Stimulated activated CD4-positive, alpha-beta T cell treated with anti-CD3 and anti-CD28 coated beads, Interleukin-12 subunit alpha, Interleukin-12 subunit beta, amount 100 ng/mL, for 24 hours (primary cell): Measurements from ENCODE around the gene ARHGAP26.
"Not testable (repeated sequence)": the region's sequence is repeated elsewhere in the genome, so short reads cannot be mapped to it uniquely, and the experiment has no call there.

Source experiments
- DNase-seq, 2 experiments: peaks; one replicate each; pipeline ENCODE4 v3.0.0-alpha.2; 2020; ENCODE audit warnings: low read depth in 2 of 2

ARHGAP26 gene

GRCh38 chr5:142958944-142959682 lies 188.9 kb downstream of the ARHGAP26 start:
- no peak for DNase-seq

GRCh38 chr5:142959683-142960657 lies 189.8 kb downstream of the ARHGAP26 start:
- no peak for DNase-seq

GRCh38 chr5:142961440-142962173 lies 191.4 kb downstream of the ARHGAP26 start:
- no peak for DNase-seq

- no peak for DNase-seq
Observed at GRCh38 chr5:142962174-142962533, 192.0 kb downstream of the ARHGAP26 start.

GRCh38 chr5:142965258-142966120 lies 195.3 kb downstream of the ARHGAP26 start:
- not testable (repeated sequence) for DNase-seq

GRCh38 chr5:142966121-142966420 lies 195.9 kb downstream of the ARHGAP26 start:
- DNase-seq: no peak

- DNase-seq: no peak
Observed at GRCh38 chr5:142969186-142969585, 199.0 kb downstream of the ARHGAP26 start.

- DNase-seq: no peak
Observed at GRCh38 chr5:142969624-142970439, 199.7 kb downstream of the ARHGAP26 start.

GRCh38 chr5:142970440-142971030 lies 200.4 kb downstream of the ARHGAP26 start:
- DNase-seq: no peak

GRCh38 chr5:142971303-142972013 lies 201.3 kb downstream of the ARHGAP26 start:
- DNase-seq: no peak

GRCh38 chr5:142972064-142972570 lies 201.9 kb downstream of the ARHGAP26 start:
- DNase-seq: no peak

- DNase-seq: no peak
Observed at GRCh38 chr5:142973932-142974331, 203.8 kb downstream of the ARHGAP26 start.

- DNase-seq: no peak
Observed at GRCh38 chr5:142974409-142974808, 204.2 kb downstream of the ARHGAP26 start.

GRCh38 chr5:142976861-142977260 lies 206.7 kb downstream of the ARHGAP26 start:
- no peak for DNase-seq

GRCh38 chr5:142977363-142978051 lies 207.3 kb downstream of the ARHGAP26 start:
- peak in 1 of 2 experiments; percentile 20 for DNase-seq

- no peak for DNase-seq
Observed at GRCh38 chr5:142978252-142978651, 208.1 kb downstream of the ARHGAP26 start.

- DNase-seq: no peak
Observed at GRCh38 chr5:142978726-142979125, 208.5 kb downstream of the ARHGAP26 start.

GRCh38 chr5:142979636-142980035 lies 209.5 kb downstream of the ARHGAP26 start:
- no peak for DNase-seq

- DNase-seq: no peak
Observed at GRCh38 chr5:142981475-142981874, 211.3 kb downstream of the ARHGAP26 start.
